GM12878 (cell line): ENCODE results near the gene SLC35D2. TPM values are rescaled to one million over a fixed set of nuclear protein-coding genes. Genes with fewer than 3 reads are reported as not detected.
A peak's percentile ranks its signal among the peaks of the same experiment; 100 is the strongest.

Source experiments
- ATAC-seq: fragments of 200-7000 bp; cut with Tn5 transposase; 3 replicates; pipeline ENCODE4 v1.9.1; 2020; ENCODE audit warnings: mild to moderate bottlenecking, moderate library complexity
- BruUV-seq: library from RNA; stranded (reverse); fragments of 400-500 nt; replicated peaks from 2 replicates; lab custom pipeline; 2021; lab: Mats Ljungman, UMichigan
- CTCF ChIA-PET: fragments of 300-600 bp; sonication (Branson Sonifier 250); formaldehyde crosslinking; extraction: SDS; loops from one replicate; lab custom pipeline; 2021; ENCODE audit warnings: inconsistent platforms; lab: Yijun Ruan, JAX
- POLR2A ChIA-PET: fragments of 350-600 bp; formaldehyde crosslinking; extraction: SDS; loops from one replicate; lab custom pipeline; 2021; ENCODE audit warnings: inconsistent platforms; lab: Charles Lee
- RAD21 ChIA-PET: fragments of 300-600 bp; sonication (Branson Sonifier 250); formaldehyde crosslinking; loops from one replicate; lab custom pipeline; 2023; ENCODE audit warnings: antibody characterized with exemption; ENCODE audit not compliant: unreplicated experiment; lab: Charles Lee
- SMC1A ChIA-PET: fragments of 300-600 bp; sonication (Branson Sonifier 250); formaldehyde crosslinking; loops from one replicate; lab custom pipeline; 2023; ENCODE audit not compliant: unreplicated experiment, uncharacterized antibody; lab: Charles Lee
- DNase-seq: peaks from one replicate; pipeline ENCODE4 v3.0.0-alpha.2; 2011; ENCODE audit warnings: low read depth, low spot score
- FAIRE-seq: peaks from 3 replicates; lab custom pipeline; 2011; peaks lifted over from hg19 to GRCh38; lab: Jason Lieb, UNC
- H2AFZ ChIP-seq: 2 replicates; pipeline ENCODE4 v1.6.0; 2011; ENCODE audit warnings: low read depth, low read length, control low read depth; ENCODE audit not compliant: control insufficient read depth
- H3K27ac ChIP-seq: 2 replicates; pipeline ENCODE4 v1.5.1; 2011; ENCODE audit warnings: control low read depth; ENCODE audit not compliant: control insufficient read depth, insufficient read depth
- H3K27me3 ChIP-seq, 2 experiments: replicated peaks in 1 of 2; 2 replicates each; pipeline versions ENCODE4 v1.6.0 to v1.6.1; 2011; ENCODE audit warnings: low read length in 1 of 2; ENCODE audit not compliant: control insufficient read depth in 2 of 2, insufficient read depth in 2 of 2
- H3K36me3 ChIP-seq, 2 experiments: 2 replicates each; pipeline ENCODE4 v1.5.1; 2011; ENCODE audit warnings: low read length in 1 of 2; ENCODE audit not compliant: control insufficient read depth in 2 of 2, insufficient read depth in 2 of 2
- H3K4me1 ChIP-seq: 2 replicates; pipeline ENCODE4 v1.6.1; 2011; ENCODE audit warnings: mild to moderate bottlenecking, low read length, moderate library complexity, mixed read lengths; ENCODE audit not compliant: control insufficient read depth, insufficient read depth
- H3K4me2 ChIP-seq: 2 replicates; pipeline ENCODE4 v1.6.0; 2011; ENCODE audit warnings: control low read depth; ENCODE audit not compliant: control insufficient read depth, insufficient read depth
- H3K4me3 ChIP-seq: fragments of 200-600 bp; sonication (generic); 2 replicates; pipeline ENCODE4 v1.5.1; 2016
- H3K79me2 ChIP-seq: 2 replicates; pipeline ENCODE4 v1.6.0; 2011; ENCODE audit warnings: low read length; ENCODE audit not compliant: control insufficient read depth, insufficient read depth
- H3K9ac ChIP-seq: 2 replicates; pipeline ENCODE4 v1.8.0; 2011; ENCODE audit warnings: low read length, control low read depth, mixed read lengths; ENCODE audit not compliant: control insufficient read depth, insufficient read depth
- H3K9me3 ChIP-seq: replicated peaks from 3 replicates; pipeline ENCODE4 v1.5.1; 2011; ENCODE audit warnings: mild to moderate bottlenecking, low read length; ENCODE audit not compliant: control insufficient read depth, insufficient read depth
- H4K20me1 ChIP-seq: 2 replicates; pipeline ENCODE4 v1.6.0; 2011; ENCODE audit not compliant: control insufficient read depth, insufficient read depth
- CUX1 ChIP-seq: IDR thresholded peaks from 2 replicates; pipeline ENCODE4 v1.6.1; 2012; ENCODE audit warnings: improper control_type of control experiment, low read depth, low read length; ENCODE audit not compliant: insufficient replicate concordance
- GATAD2B ChIP-seq: fragments of 450-650 bp; conservative IDR thresholded peaks from 2 replicates; pipeline ENCODE4 v1.6.1; 2017; ENCODE audit warnings: low read depth, mild to moderate bottlenecking, moderate library complexity
- HDAC2 ChIP-seq: fragments of 200-600 bp; sonication (generic); IDR thresholded peaks from 2 replicates; pipeline ENCODE4 v1.6.1; 2017
- IKZF1 ChIP-seq: fragments of 450-650 bp; conservative IDR thresholded peaks from 2 replicates; pipeline ENCODE4 v1.6.1; 2017; ENCODE audit warnings: antibody characterized with exemption, mild to moderate bottlenecking
- KAT2A ChIP-seq: conservative IDR thresholded peaks from 2 replicates; pipeline ENCODE4 v1.6.1; 2011; ENCODE audit warnings: low read depth, low read length; ENCODE audit not compliant: control insufficient read depth
- LARP7 ChIP-seq: fragments of 450-650 bp; IDR thresholded peaks from 2 replicates; pipeline ENCODE4 v1.6.1; 2017; ENCODE audit warnings: mild to moderate bottlenecking
- MEF2A ChIP-seq: IDR thresholded peaks from 2 replicates; pipeline ENCODE4 v1.6.1; 2011; ENCODE audit warnings: low read depth, mild to moderate bottlenecking, low read length, moderate library complexity; ENCODE audit not compliant: insufficient read depth
- MYC ChIP-seq: IDR thresholded peaks from 2 replicates; pipeline ENCODE4 v1.6.1; 2011; ENCODE audit warnings: mild to moderate bottlenecking, low read length, moderate library complexity, inconsistent platforms; ENCODE audit not compliant: insufficient read depth, insufficient replicate concordance, insufficient read length, severe bottlenecking
- NR2C2 ChIP-seq: IDR thresholded peaks from 2 replicates; pipeline ENCODE4 v1.6.1; 2011; ENCODE audit warnings: borderline replicate concordance, low read depth; ENCODE audit not compliant: control insufficient read depth, insufficient read length
- NRF1 ChIP-seq: conservative IDR thresholded peaks from 2 replicates; pipeline ENCODE4 v1.6.1; 2011; ENCODE audit warnings: mild to moderate bottlenecking, low read depth, low read length, improper control_type of control experiment
- SMAD1 ChIP-seq: fragments of 450-650 bp; IDR thresholded peaks from 2 replicates; pipeline ENCODE4 v1.6.1; 2018; ENCODE audit warnings: mild to moderate bottlenecking, low read depth; ENCODE audit not compliant: partially characterized antibody
- WGBS: methylation state at CpG from one replicate; pipeline ENCODE4 v1.1.6; 2016; ENCODE audit warnings: low lambda C conversion rate; ENCODE audit not compliant: insufficient replicate concordance, insufficient coverage; ENCODE audit errors: missing lambda C conversion rate; 5-methylcytosine and 5-hydroxymethylcytosine counted together
- in situ Hi-C: fragments of 300-500 bp; cut with MboI; formaldehyde crosslinking; loops from 9 replicates; pipeline ENCODE4 v1.14.3; 2018; ENCODE audit warnings: mixed read lengths
- intact Hi-C: fragments of 100-400 bp; cut with micrococcal nuclease; formaldehyde crosslinking; loops from one replicate; pipeline ENCODE4 v1.14.2; 2022; ENCODE audit not compliant: unreplicated experiment
- polyA plus RNA-seq, 11 experiments: library from polyadenylated mRNA; depleted of rRNA in 4 of 11; unstranded in 6 of 11; stranded (reverse) in 5 of 11; fragments of >200 nt; fragmentation: Nextera tagmentation in 4 of 11; fragmentation: Illumina TruSeq in 1 of 11; extraction: Ambion mirVana in 4 of 11; extraction: Trizol in 1 of 11; gene quantifications; 1 replicate in 1 of 11; 2 replicates in 10 of 11; pipeline versions ENCODE4 v1.2.1 to v1.2.3, GENCODE V29; 2011 to 2016; ENCODE audit warnings: inconsistent platforms in 2 of 11, missing spikeins in 2 of 11, low read depth in 1 of 11
- total RNA-seq, 4 experiments: library from RNA; depleted of rRNA in 3 of 4; stranded (reverse); fragments of >200 nt in 3 of 4; fragmentation: Illumina TruSeq in 1 of 4; extraction: Trizol in 1 of 4; gene quantifications; 2 replicates each; pipeline versions ENCODE4 v1.2.1 to v1.2.3, GENCODE V29; 2013 to 2021

The SLC35D2 gene
- total and polyA plus RNA-seq, 10 of the 15 experiments (the other 5 are each of a cell fraction or from before 2014, with no cell fraction given) = 0.64 to 6.3 (median 3.5) TPM

- TF ChIP-seq CUX1 (no peak), HDAC2 (peak; percentile 59; the same call in 1 of the 2 replicates), NR2C2 (no peak)
Observed at GRCh38 chr9:96418083-96418919, 34.8 kb upstream of the SLC35D2 start, which contains the start of gene ZNF367 (continued).

- FAIRE-seq (no peak), DNase-seq (no peak), ATAC-seq (no peak)
- peak overlapping the region; percentile 78 for H3K4me3 ChIP-seq
- H4K20me1 ChIP-seq = no peaks in the 10 kb centered on the region
- SMC1A ChIA-PET = no interaction called here
- RAD21 ChIA-PET = no interaction called here
- peak overlapping the region; percentile 86 for H3K9ac ChIP-seq
- in situ Hi-C loops (loop anchor here (10.0 to 25.0 kb wide), 2 partner anchors 1087 to 1220 kb away; partner anchors contain the start of genes NCBP1, TMOD1 and TSTD2), intact Hi-C loops (loop anchor here (2.0 to 10.0 kb wide), 2 partner anchors 33 to 147 kb away; partner anchors contain the start of gene HABP4)
- CTCF ChIA-PET = no interaction called here
- H3K4me2 ChIP-seq = peak overlapping the region; percentile 88
- under 1% methylated on average over 28 of the region's 62 CpGs for WGBS
- no peaks in the 10 kb centered on the region for H3K36me3 ChIP-seq
- peak overlapping the region; percentile 59 for H2AFZ ChIP-seq
- peak overlapping the region; percentile 81 for H3K27ac ChIP-seq
- POLR2A ChIA-PET = no interaction called here
- peaks cover 30% of the 10 kb centered on the region for H3K4me1 ChIP-seq
- H3K79me2 ChIP-seq = peaks cover 42% of the 10 kb centered on the region
- BruUV-seq = TSS peak; percentile 61
- TF ChIP-seq NRF1 = no peak
- TF ChIP-seq MEF2A = no peak
- no peak for TF ChIP-seq GATAD2B
- no peak for TF ChIP-seq SMAD1
- no peak for TF ChIP-seq MYC
- 0 out of 2 replicates have a peak, but pooled peaks have one; percentile 60 for TF ChIP-seq LARP7
- TF ChIP-seq IKZF1 = no peak
- no peak for TF ChIP-seq KAT2A
- H3K27me3 ChIP-seq = no peaks in the 10 kb centered on the region
- no peaks in the 10 kb centered on the region for H3K9me3 ChIP-seq
Observed at GRCh38 chr9:96417661-96418082, 34.2 kb upstream of the SLC35D2 start.
